GF-D8 (cell line): ENCODE results near the gene EXOSC2.

ENCODE experiments used
- DNase-seq: peaks from one replicate; lab custom pipeline; 2025; lab: John Stamatoyannopoulos, UW

EXOSC2 gene

GRCh38 chr9:130738281-130738680 lies 44.7 kb downstream of the EXOSC2 start:
- DNase-seq = no peak

- DNase-seq = no peak
These were observed 45.5 kb downstream of the EXOSC2 start for GRCh38 chr9:130739081-130739480.

- DNase-seq = no peak
These were observed 46.8 kb downstream of the EXOSC2 start for GRCh38 chr9:130740218-130741023.

- no peak for DNase-seq
These were observed 47.4 kb downstream of the EXOSC2 start for GRCh38 chr9:130741024-130741305.

- DNase-seq = no peak
These were observed 48.4 kb downstream of the EXOSC2 start for GRCh38 chr9:130741831-130742449.

GRCh38 chr9:130743656-130744055 lies 50.1 kb downstream of the EXOSC2 start:
- no peak for DNase-seq

- DNase-seq = no peak
These were observed 51.7 kb downstream of the EXOSC2 start for GRCh38 chr9:130745210-130745800.

- DNase-seq = no peak
These were observed 52.2 kb downstream of the EXOSC2 start for GRCh38 chr9:130745829-130746228.

GRCh38 chr9:130746434-130747212 lies 53.0 kb downstream of the EXOSC2 start:
- DNase-seq = no peak

- no peak for DNase-seq
These were observed 58.2 kb downstream of the EXOSC2 start for GRCh38 chr9:130751631-130752355.
